A549 (cell line): ENCODE results near the gene PODNL1. TPM values are rescaled to one million over a fixed set of nuclear protein-coding genes. Genes with fewer than 3 reads are reported as not detected.

Experiments used
- ATAC-seq, 2 experiments: fragments of 200-7000 bp in 1 of 2; fragments of >200 bp in 1 of 2; cut with Nextera tagmentation in 1 of 2; cut with Tn5 transposase in 1 of 2; 3 replicates each; pipeline versions ENCODE4 v1.8.0 to v1.9.1; 2018 to 2020; ENCODE audit warnings: mild to moderate bottlenecking in 1 of 2, moderate library complexity in 1 of 2
- CTCF ChIA-PET: fragments of 300-600 bp; sonication (Branson Sonifier 250); formaldehyde crosslinking; extraction: SDS; loops from one replicate; lab custom pipeline; 2021; ENCODE audit warnings: antibody characterized with exemption, inconsistent platforms; lab: Yijun Ruan, JAX
- POLR2A ChIA-PET: fragments of 350-600 bp; formaldehyde crosslinking; extraction: SDS; loops from one replicate; lab custom pipeline; 2021; ENCODE audit warnings: antibody characterized with exemption, inconsistent platforms; lab: Yijun Ruan, JAX
- DNase-seq, 2 experiments: peaks; one replicate each; pipeline versions ENCODE4 v3.0.0 to v3.0.0-alpha.2; 2011 to 2016; ENCODE audit warnings: low read depth in 1 of 2, low spot score in 1 of 2
- FAIRE-seq: peaks from 2 replicates; lab custom pipeline; 2011; peaks lifted over from hg19 to GRCh38; lab: Jason Lieb, UNC
- H3K27ac ChIP-seq, 2 experiments: fragments of >200 bp; sonication (Bioruptor Twin); formaldehyde crosslinking; 3 replicates each; pipeline ENCODE4 v1.5.1; 2016 to 2017
- H3K4me1 ChIP-seq: fragments of >200 bp; sonication (Bioruptor Twin); formaldehyde crosslinking; 3 replicates; pipeline ENCODE4 v1.6.1; 2016
- H3K4me2 ChIP-seq: fragments of >200 bp; sonication (Bioruptor Twin); formaldehyde crosslinking; 3 replicates; pipeline ENCODE4 v1.6.1; 2016
- H3K4me3 ChIP-seq: fragments of >200 bp; sonication (Bioruptor Twin); formaldehyde crosslinking; 3 replicates; pipeline ENCODE4 v1.5.1; 2016
- H3K9me3 ChIP-seq: fragments of >200 bp; sonication (Bioruptor Twin); formaldehyde crosslinking; 3 replicates; pipeline ENCODE4 v1.6.1; 2016
- CHD2 ChIP-seq: fragments of 150-350 bp; IDR thresholded peaks from 2 replicates; pipeline ENCODE4 v1.6.1; 2014; ENCODE audit warnings: low read length; ENCODE audit not compliant: partially characterized antibody
- CTCF ChIP-seq: fragments of >200 bp; sonication (Bioruptor Twin); formaldehyde crosslinking; IDR thresholded peaks from 3 replicates; pipeline ENCODE4 v1.5.1; 2016
- EHF ChIP-seq: fragments of 250-450 bp; sonication (Bioruptor Pico); IDR thresholded peaks from 2 replicates; pipeline ENCODE4 v1.5.0; 2020; ENCODE audit warnings: mild to moderate bottlenecking
- ESRRA ChIP-seq: fragments of 150-350 bp; IDR thresholded peaks from 2 replicates; pipeline ENCODE4 v1.6.1; 2014; ENCODE audit warnings: mild to moderate bottlenecking, low read length, borderline replicate concordance
- FOSL2 ChIP-seq, 2 experiments: fragments of 450-650 bp in 1 of 2; fragments of >200 bp in 1 of 2; sonication (Bioruptor Twin) in 1 of 2; formaldehyde crosslinking; IDR thresholded peaks; 2 replicates each; pipeline versions ENCODE4 v1.5.0 to v1.6.1; 2016 to 2020; ENCODE audit warnings: mild to moderate bottlenecking in 1 of 2, moderate library complexity in 1 of 2
- GATA3 ChIP-seq: IDR thresholded peaks from 2 replicates; pipeline ENCODE4 v1.6.1; 2012; ENCODE audit warnings: borderline replicate concordance
- HDAC2 ChIP-seq: fragments of 200-600 bp; sonication (generic); IDR thresholded peaks from 2 replicates; pipeline ENCODE4 v1.6.1; 2016
- HES2 ChIP-seq: fragments of >200 bp; sonication (Bioruptor Twin); formaldehyde crosslinking; IDR thresholded peaks from 2 replicates; pipeline ENCODE4 v1.6.1; 2016
- HEYL ChIP-seq: fragments of 250-450 bp; sonication (Bioruptor Pico); IDR thresholded peaks from 2 replicates; pipeline ENCODE4 v1.8.0; 2021; ENCODE audit warnings: mild to moderate bottlenecking, moderate library complexity
- HOXB5 ChIP-seq: fragments of 250-450 bp; sonication (Bioruptor Pico); IDR thresholded peaks from 2 replicates; pipeline ENCODE4 v1.5.0; 2020; ENCODE audit warnings: mild to moderate bottlenecking, moderate library complexity
- MAFK ChIP-seq: fragments of 450-650 bp; IDR thresholded peaks from 2 replicates; pipeline ENCODE4 v1.6.1; 2014; ENCODE audit not compliant: partially characterized antibody
- MAX ChIP-seq: IDR thresholded peaks from 2 replicates; pipeline ENCODE4 v1.6.1; 2012
- PHF8 ChIP-seq: fragments of 200-600 bp; sonication (generic); IDR thresholded peaks from 2 replicates; pipeline ENCODE4 v1.6.1; 2016; ENCODE audit warnings: low read depth, mild to moderate bottlenecking, antibody characterized with exemption, moderate library complexity, borderline replicate concordance
- POLR2AphosphoS2 ChIP-seq: conservative IDR thresholded peaks from 2 replicates; pipeline ENCODE4 v1.6.1; 2012; ENCODE audit warnings: low read length, improper control_type of control experiment, inconsistent platforms
- RAD21 ChIP-seq, 2 experiments: fragments of >200 bp in 1 of 2; sonication (Bioruptor Twin) in 1 of 2; formaldehyde crosslinking in 1 of 2; IDR thresholded peaks in 1 of 2; conservative IDR thresholded peaks in 1 of 2; 2 replicates in 1 of 2; 3 replicates in 1 of 2; pipeline ENCODE4 v1.6.1; 2012 to 2018; ENCODE audit warnings: inconsistent platforms in 1 of 2
- RCOR1 ChIP-seq: fragments of 150-350 bp; IDR thresholded peaks from 2 replicates; pipeline ENCODE4 v1.6.1; 2014; ENCODE audit warnings: antibody characterized with exemption, low read length, low read depth
- RNF2 ChIP-seq: fragments of 200-600 bp; sonication (generic); IDR thresholded peaks from 2 replicates; pipeline ENCODE4 v1.6.1; 2016; ENCODE audit warnings: low read depth, mild to moderate bottlenecking, antibody characterized with exemption, moderate library complexity, borderline replicate concordance
- SMC3 ChIP-seq: fragments of >200 bp; sonication (Bioruptor Twin); formaldehyde crosslinking; IDR thresholded peaks from 3 replicates; pipeline ENCODE4 v1.6.1; 2018; ENCODE audit warnings: inconsistent platforms
- TP53 ChIP-seq: fragments of 250-450 bp; sonication (Bioruptor Pico); IDR thresholded peaks from 2 replicates; pipeline ENCODE4 v1.5.0; 2021; ENCODE audit warnings: mild to moderate bottlenecking, moderate library complexity
- USF2 ChIP-seq: fragments of 450-650 bp; IDR thresholded peaks from 2 replicates; pipeline ENCODE4 v1.6.1; 2014; ENCODE audit warnings: antibody characterized with exemption
- ZSCAN20 ChIP-seq: fragments of 250-450 bp; sonication (Bioruptor Pico); IDR thresholded peaks from 2 replicates; pipeline ENCODE4 v1.8.0; 2022; ENCODE audit warnings: mild to moderate bottlenecking, moderate library complexity
- WGBS: methylation state at CpG from one replicate; pipeline ENCODE4 v1.1.6; 2017; ENCODE audit errors: missing lambda C conversion rate; 5-methylcytosine and 5-hydroxymethylcytosine counted together
- polyA plus RNA-seq, 4 experiments: library from polyadenylated mRNA; depleted of rRNA in 3 of 4; stranded (reverse); fragments of >200 nt; fragmentation: RNase III in 1 of 4; extraction: RNeasy Plus Mini Kit Qiagen cat#74134 plus additional on column Dnase treatment in 1 of 4; gene quantifications; 2 replicates in 3 of 4; 3 replicates in 1 of 4; pipeline ENCODE4 v1.2.3, GENCODE V29; 2011 to 2017
- TF ChIP-seq, protein P1 (sequence below): fragments of 250-450 bp; sonication (Bioruptor Pico); IDR thresholded peaks from 2 replicates; pipeline ENCODE4 v1.5.0; 2020; ENCODE audit warnings: low read depth, mild to moderate bottlenecking, moderate library complexity
- TF ChIP-seq, protein P2 (sequence below): fragments of 200-600 bp; sonication (generic); IDR thresholded peaks from 2 replicates; pipeline ENCODE4 v1.6.1; 2016; ENCODE audit warnings: antibody characterized with exemption, mild to moderate bottlenecking, moderate library complexity
- TF ChIP-seq, protein P3 (sequence below): fragments of 250-450 bp; sonication (Bioruptor Pico); IDR thresholded peaks from 2 replicates; pipeline ENCODE4 v1.5.0; 2021; ENCODE audit warnings: mild to moderate bottlenecking, moderate library complexity, borderline replicate concordance

Gene PODNL1
- polyA plus RNA-seq, 2 of the 4 experiments (the other 2 are of a cell fraction) = 0.79 to 1.3 TPM

GRCh38 chr19:13951799-13952153, 13.6 kb upstream of the PODNL1 start:
- POLR2A ChIA-PET = interaction anchor here (0.7 kb wide), 1 partner anchor 81 kb away, joined by 4 read pairs; no protein-coding TSS in a partner anchor
- CTCF ChIA-PET = no interaction called here

DNA sequence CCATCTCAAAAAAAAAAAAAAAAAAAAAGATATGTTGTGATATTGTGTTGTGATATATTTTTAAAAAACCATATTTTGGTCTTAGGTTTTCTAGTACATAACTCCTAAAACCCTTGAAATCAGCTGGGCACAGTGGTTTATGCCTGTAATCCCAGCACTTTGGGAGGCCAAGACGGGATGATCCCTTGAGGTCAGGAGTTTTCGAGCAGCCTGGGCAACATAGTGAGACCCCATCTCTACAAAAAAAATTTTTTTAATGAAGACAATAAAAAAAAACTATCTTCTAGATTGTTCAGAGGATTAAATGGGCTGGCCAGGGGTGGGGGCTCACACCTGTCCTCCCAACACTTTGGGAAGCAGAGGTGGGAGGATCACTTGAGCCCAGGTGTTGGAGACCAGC, 12.8 kb upstream of the PODNL1 start:
- H3K4me3 ChIP-seq = no peak overlapping the region
- no peak for TF ChIP-seq ZSCAN20
- no peak for TF ChIP-seq HES2
- TF ChIP-seq, protein P1, sequence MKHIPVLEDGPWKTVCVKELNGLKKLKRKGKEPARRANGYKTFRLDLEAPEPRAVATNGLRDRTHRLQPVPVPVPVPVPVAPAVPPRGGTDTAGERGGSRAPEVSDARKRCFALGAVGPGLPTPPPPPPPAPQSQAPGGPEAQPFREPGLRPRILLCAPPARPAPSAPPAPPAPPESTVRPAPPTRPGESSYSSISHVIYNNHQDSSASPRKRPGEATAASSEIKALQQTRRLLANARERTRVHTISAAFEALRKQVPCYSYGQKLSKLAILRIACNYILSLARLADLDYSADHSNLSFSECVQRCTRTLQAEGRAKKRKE (CRISPR knock-in tag) = no peak
- TF ChIP-seq PHF8 = no peak
- no peak for TF ChIP-seq SMC3
- no peak for TF ChIP-seq USF2
- no peak for TF ChIP-seq CHD2
- TF ChIP-seq POLR2AphosphoS2 = no peak
- TF ChIP-seq HDAC2 = no peak
- TF ChIP-seq, protein P2, sequence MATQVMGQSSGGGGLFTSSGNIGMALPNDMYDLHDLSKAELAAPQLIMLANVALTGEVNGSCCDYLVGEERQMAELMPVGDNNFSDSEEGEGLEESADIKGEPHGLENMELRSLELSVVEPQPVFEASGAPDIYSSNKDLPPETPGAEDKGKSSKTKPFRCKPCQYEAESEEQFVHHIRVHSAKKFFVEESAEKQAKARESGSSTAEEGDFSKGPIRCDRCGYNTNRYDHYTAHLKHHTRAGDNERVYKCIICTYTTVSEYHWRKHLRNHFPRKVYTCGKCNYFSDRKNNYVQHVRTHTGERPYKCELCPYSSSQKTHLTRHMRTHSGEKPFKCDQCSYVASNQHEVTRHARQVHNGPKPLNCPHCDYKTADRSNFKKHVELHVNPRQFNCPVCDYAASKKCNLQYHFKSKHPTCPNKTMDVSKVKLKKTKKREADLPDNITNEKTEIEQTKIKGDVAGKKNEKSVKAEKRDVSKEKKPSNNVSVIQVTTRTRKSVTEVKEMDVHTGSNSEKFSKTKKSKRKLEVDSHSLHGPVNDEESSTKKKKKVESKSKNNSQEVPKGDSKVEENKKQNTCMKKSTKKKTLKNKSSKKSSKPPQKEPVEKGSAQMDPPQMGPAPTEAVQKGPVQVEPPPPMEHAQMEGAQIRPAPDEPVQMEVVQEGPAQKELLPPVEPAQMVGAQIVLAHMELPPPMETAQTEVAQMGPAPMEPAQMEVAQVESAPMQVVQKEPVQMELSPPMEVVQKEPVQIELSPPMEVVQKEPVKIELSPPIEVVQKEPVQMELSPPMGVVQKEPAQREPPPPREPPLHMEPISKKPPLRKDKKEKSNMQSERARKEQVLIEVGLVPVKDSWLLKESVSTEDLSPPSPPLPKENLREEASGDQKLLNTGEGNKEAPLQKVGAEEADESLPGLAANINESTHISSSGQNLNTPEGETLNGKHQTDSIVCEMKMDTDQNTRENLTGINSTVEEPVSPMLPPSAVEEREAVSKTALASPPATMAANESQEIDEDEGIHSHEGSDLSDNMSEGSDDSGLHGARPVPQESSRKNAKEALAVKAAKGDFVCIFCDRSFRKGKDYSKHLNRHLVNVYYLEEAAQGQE = no peak
- TF ChIP-seq, all 56 proteins: peak for 0
- Histone ChIP-seq H3K9me3 (no peaks in the 10 kb centered on the region), H3K4me1 (peaks cover 8% of the 10 kb centered on the region; the same call in 1 of the 3 replicates), H3K4me2 (no peak overlapping the region), H3K27ac (no peak overlapping the region)
- ChIA-PET CTCF (interaction anchor here (1.0 kb wide), 1 partner anchor 70 kb away, joined by 4 read pairs; no protein-coding TSS in a partner anchor), POLR2A (no interaction called here)
- ATAC-seq (no peak), FAIRE-seq (no peak), DNase-seq (no peak)
- WGBS = 85% methylated on average over 2 of the region's 2 CpGs

More at GRCh38 chr19:13951799-13952153, 13.6 kb upstream of the PODNL1 start:
- 8% methylated on average over 19 of the region's 20 CpGs for WGBS
- TF ChIP-seq ESRRA (no peak), HOXB5 (CRISPR knock-in tag) (peak; percentile 52; the same call in 1 of the 2 replicates)
- no peak for DNase-seq
- FAIRE-seq = no peak
- Histone ChIP-seq H3K4me3 (peak overlapping the region; percentile 44), H3K4me2 (peak overlapping the region; percentile 60), H3K9me3 (no peaks in the 10 kb centered on the region), H3K27ac (peak overlapping the region in 1 of 2 experiments; percentile 47; a peak in 1 of 6 replicates), H3K4me1 (peaks cover 8% of the 10 kb centered on the region; the same call in 1 of the 3 replicates)
- peak; percentile 14 to 31 for ATAC-seq

DNA sequence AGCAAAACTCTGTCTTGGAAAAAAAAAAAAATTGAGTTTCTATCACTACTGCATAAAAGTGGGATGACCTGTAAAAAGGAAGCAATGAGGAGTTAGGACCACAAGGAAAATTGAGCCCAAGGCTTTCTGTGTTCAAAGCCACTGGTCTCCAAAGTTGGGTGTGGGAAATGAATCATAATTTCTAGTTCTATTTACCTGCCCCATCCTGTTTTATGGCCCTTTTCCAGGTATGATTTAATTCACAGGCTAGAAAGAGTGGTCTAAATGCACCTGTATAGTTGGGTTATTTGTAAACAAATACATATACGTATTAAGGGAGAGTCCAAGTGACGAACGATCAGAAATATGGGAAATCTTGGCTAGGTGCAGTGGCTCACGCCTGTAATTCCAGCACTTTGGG, 8.2 kb upstream of the PODNL1 start:
- no peak for DNase-seq
- Histone ChIP-seq H3K27ac (no peak overlapping the region), H3K9me3 (no peaks in the 10 kb centered on the region), H3K4me2 (no peak overlapping the region), H3K4me1 (0 out of 3 replicates have a peak, but pooled peaks cover under 1% of the 10 kb centered on the region), H3K4me3 (no peak overlapping the region)
- 92% methylated on average over 4 of the region's 4 CpGs for WGBS
- ChIA-PET POLR2A (no interaction called here), CTCF (no interaction called here)
- no peak for FAIRE-seq
- ATAC-seq = no peak
- no peak for TF ChIP-seq GATA3
- TF ChIP-seq SMC3 = no peak
- TF ChIP-seq TP53 (CRISPR knock-in tag) = no peak
- TF ChIP-seq RAD21 (conservative IDR thresholded peaks at IDR 0.05 in 1 of 2, IDR thresholded peaks at IDR 0.05 in 1 of 2) = no peak
- no peak for TF ChIP-seq FOSL2 (IDR thresholded peaks at IDR 0.05)
- TF ChIP-seq FOSL2 (CRISPR knock-in tag; IDR thresholded peaks at IDR 0.05) = no peak
- TF ChIP-seq, protein P3, sequence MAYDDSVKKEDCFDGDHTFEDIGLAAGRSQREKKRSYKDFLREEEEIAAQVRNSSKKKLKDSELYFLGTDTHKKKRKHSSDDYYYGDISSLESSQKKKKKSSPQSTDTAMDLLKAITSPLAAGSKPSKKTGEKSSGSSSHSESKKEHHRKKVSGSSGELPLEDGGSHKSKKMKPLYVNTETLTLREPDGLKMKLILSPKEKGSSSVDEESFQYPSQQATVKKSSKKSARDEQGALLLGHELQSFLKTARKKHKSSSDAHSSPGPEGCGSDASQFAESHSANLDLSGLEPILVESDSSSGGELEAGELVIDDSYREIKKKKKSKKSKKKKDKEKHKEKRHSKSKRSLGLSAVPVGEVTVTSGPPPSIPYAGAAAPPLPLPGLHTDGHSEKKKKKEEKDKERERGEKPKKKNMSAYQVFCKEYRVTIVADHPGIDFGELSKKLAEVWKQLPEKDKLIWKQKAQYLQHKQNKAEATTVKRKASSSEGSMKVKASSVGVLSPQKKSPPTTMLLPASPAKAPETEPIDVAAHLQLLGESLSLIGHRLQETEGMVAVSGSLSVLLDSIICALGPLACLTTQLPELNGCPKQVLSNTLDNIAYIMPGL (CRISPR knock-in tag) = no peak
- no peak for TF ChIP-seq CTCF
- TF ChIP-seq MAX = no peak
- no peak for TF ChIP-seq RCOR1
- no peak for TF ChIP-seq HEYL
- no peak for TF ChIP-seq HDAC2
- no peak for TF ChIP-seq EHF (CRISPR knock-in tag)
- TF ChIP-seq MAFK = no peak
- TF ChIP-seq RNF2 = no peak
